Measurements from ENCODE around the gene HOXB5.

Gene HOXB5

GRCh38 chr17:48559122-48559839 is 34.3 kb downstream of the HOXB5 start:
- no peak for DNase-seq (ENCODE audit: low read depth)

- DNase-seq (ENCODE audit: low read depth): no peak
These were observed 34.8 kb downstream of the HOXB5 start for GRCh38 chr17:48558831-48559121.

- DNase-seq (ENCODE audit: low read depth): no peak
These were observed 35.3 kb downstream of the HOXB5 start for GRCh38 chr17:48558057-48558830.

GRCh38 chr17:48556576-48557401 is 36.8 kb downstream of the HOXB5 start:
- no peak for DNase-seq (ENCODE audit: low read depth)

GRCh38 chr17:48556229-48556575 is 37.4 kb downstream of the HOXB5 start:
- DNase-seq (ENCODE audit: low read depth): no peak

GRCh38 chr17:48555258-48556228 is 38.0 kb downstream of the HOXB5 start:
- peak; percentile 85 for DNase-seq (ENCODE audit: low read depth)

GRCh38 chr17:48554412-48555257 is 38.9 kb downstream of the HOXB5 start:
- DNase-seq (ENCODE audit: low read depth): no peak

- DNase-seq (ENCODE audit: low read depth): no peak
These were observed 39.8 kb downstream of the HOXB5 start for GRCh38 chr17:48553826-48554225.

GRCh38 chr17:48553190-48553547 is 40.4 kb downstream of the HOXB5 start:
- DNase-seq (ENCODE audit: low read depth): no peak

- DNase-seq (ENCODE audit: low read depth): no peak
These were observed 41.0 kb downstream of the HOXB5 start for GRCh38 chr17:48552466-48553189.

GRCh38 chr17:48551596-48552465 is 41.7 kb downstream of the HOXB5 start:
- no peak for DNase-seq (ENCODE audit: low read depth)

- DNase-seq (ENCODE audit: low read depth): no peak
These were observed 42.4 kb downstream of the HOXB5 start for GRCh38 chr17:48551214-48551555.

- DNase-seq (ENCODE audit: low read depth): no peak
These were observed 42.9 kb downstream of the HOXB5 start for GRCh38 chr17:48550502-48551213.

- DNase-seq (ENCODE audit: low read depth): no peak
These were observed 43.6 kb downstream of the HOXB5 start for GRCh38 chr17:48549914-48550501.

GRCh38 chr17:48549281-48549630 is 44.3 kb downstream of the HOXB5 start:
- no peak for DNase-seq (ENCODE audit: low read depth)

- no peak for DNase-seq (ENCODE audit: low read depth)
These were observed 44.9 kb downstream of the HOXB5 start for GRCh38 chr17:48548523-48549280.

- no peak for DNase-seq (ENCODE audit: low read depth)
These were observed 45.6 kb downstream of the HOXB5 start for GRCh38 chr17:48547808-48548522.

All from GM04504 (cell line).